MCF 10A (cell line): ENCODE measurements around the gene EHMT1. TPM values are rescaled to one million over a fixed set of nuclear protein-coding genes. Genes with fewer than 3 reads are reported as not detected.

Experiments
- BruUV-seq: library from RNA; stranded (reverse); fragments of 400-500 nt; replicated peaks from 2 replicates; lab custom pipeline; 2021; lab: Mats Ljungman, UMichigan
- CTCF ChIA-PET: fragments of 300-600 bp; sonication (Branson Sonifier 250); formaldehyde crosslinking; extraction: SDS; loops from one replicate; lab custom pipeline; 2021; ENCODE audit warnings: antibody characterized with exemption, inconsistent platforms; lab: Yijun Ruan, JAX
- POLR2A ChIA-PET: fragments of 300-600, 350-650 bp; sonication (Branson Sonifier 250); formaldehyde crosslinking; extraction: SDS; loops from one replicate; lab custom pipeline; 2020; ENCODE audit warnings: antibody characterized with exemption, inconsistent platforms; lab: Yijun Ruan, JAX
- DNase-seq: peaks from one replicate; pipeline ENCODE4 v3.0.0-alpha.2; 2018; ENCODE audit not compliant: unreplicated experiment
- H3K27ac Mint-ChIP-seq: one replicate; pipeline ENCODE4 v1.8.0; 2022; ENCODE audit warnings: mild to moderate bottlenecking, low read depth, mixed read lengths; ENCODE audit not compliant: unreplicated experiment
- H3K27me3 Mint-ChIP-seq: one replicate; pipeline ENCODE4 v1.8.0; 2022; ENCODE audit warnings: mixed read lengths; ENCODE audit not compliant: insufficient read depth, unreplicated experiment
- H3K36me3 Mint-ChIP-seq: one replicate; pipeline ENCODE4 v1.8.0; 2022; ENCODE audit warnings: mild to moderate bottlenecking, moderate library complexity, mixed read lengths; ENCODE audit not compliant: insufficient read depth, unreplicated experiment
- H3K4me1 Mint-ChIP-seq: one replicate; pipeline ENCODE4 v1.8.0; 2022; ENCODE audit warnings: mixed read lengths; ENCODE audit not compliant: insufficient read depth, unreplicated experiment
- H3K4me3 Mint-ChIP-seq: one replicate; pipeline ENCODE4 v1.8.0; 2022; ENCODE audit warnings: mild to moderate bottlenecking, moderate library complexity, mixed read lengths; ENCODE audit not compliant: unreplicated experiment
- H3K9me3 Mint-ChIP-seq: one replicate; pipeline ENCODE4 v1.8.0; 2022; ENCODE audit warnings: mixed read lengths; ENCODE audit not compliant: unreplicated experiment
- CTCF ChIP-seq: fragments of 200-600 bp; IDR thresholded peaks from one replicate; pipeline ENCODE4 v1.8.0; 2022; ENCODE audit warnings: antibody characterized with exemption, mild to moderate bottlenecking; ENCODE audit not compliant: unreplicated experiment
- intact Hi-C: fragments of 100-400 bp; cut with micrococcal nuclease; formaldehyde crosslinking; loops from 2 replicates; pipeline ENCODE4 v1.14.1; 2022
- total RNA-seq: library from RNA; stranded (reverse); gene quantifications from 2 replicates; pipeline ENCODE4 v1.2.3, GENCODE V29; 2022

EHMT1 gene
- total RNA-seq, 1 experiment from 2014 or later, result 79.7 TPM

- Mint-ChIP-seq H3K9me3 (no peaks in the 10 kb centered on the region), H3K36me3 (peaks cover 17% of the 10 kb centered on the region), H3K4me3 (peak within 1 kb of the TSS; percentile 87), H3K4me1 (peaks cover 22% of the 10 kb centered on the region), H3K27me3 (no peaks in the 10 kb centered on the region), H3K27ac (peak within 1 kb of the TSS; percentile 94)
- ChIA-PET CTCF (no interaction called here), POLR2A (interaction anchor here (0.9 to 1.4 kb wide), 6 partner anchors 14 to 53 kb away, joined by 3 to 18 read pairs (median 6); partner anchors contain the start of genes DPH7, EHMT1, MRPL41 and ZMYND19)
- intact Hi-C loops, result no loop called here
- peak; percentile 94 for DNase-seq
- no peak for TF ChIP-seq CTCF
- no TSS peak for BruUV-seq
Measured at GRCh38 chr9:137605121-137606004, 13.4 kb upstream of the EHMT1 start, which contains the start of gene ARRDC1. Gene ARRDC1, plus strand, starts transcription at chr9:137605686. Its CDS starts 32 bp downstream, at chr9:137605718.

GRCh38 chr9:137606005-137606621 lies 12.7 kb upstream of the EHMT1 start:
- no peak for DNase-seq
- CTCF ChIA-PET, result no interaction called here
- no peaks in the 10 kb centered on the region for H3K27me3 Mint-ChIP-seq
- H3K36me3 Mint-ChIP-seq, result peaks cover 23% of the 10 kb centered on the region
- H3K4me3 Mint-ChIP-seq, result peak overlapping the region; percentile 87
- POLR2A ChIA-PET, result interaction anchor here (1.1 to 2.9 kb wide), 3 partner anchors 13 to 28 kb away, joined by 3 to 21 read pairs (median 18); partner anchors contain the start of gene EHMT1
- no TSS peak for BruUV-seq
- H3K9me3 Mint-ChIP-seq, result no peaks in the 10 kb centered on the region
- H3K4me1 Mint-ChIP-seq, result peaks cover 23% of the 10 kb centered on the region
- H3K27ac Mint-ChIP-seq, result peak overlapping the region; percentile 94
- TF ChIP-seq CTCF, result no peak
- intact Hi-C loops, result no loop called here

- no peak for TF ChIP-seq CTCF
Measured at GRCh38 chr9:137606734-137607138, 12.1 kb upstream of the EHMT1 start.

More at GRCh38 chr9:137606734-137607138, 12.1 kb upstream of the EHMT1 start:
- peaks cover 29% of the 10 kb centered on the region for H3K36me3 Mint-ChIP-seq
- DNase-seq, result no peak
- BruUV-seq, result no TSS peak
- POLR2A ChIA-PET, result interaction anchor here (1.2 to 2.9 kb wide), 4 partner anchors 13 to 56 kb away, joined by 4 to 21 read pairs (median 9); partner anchors contain the start of genes EHMT1, MRPL41, PNPLA7 and ZMYND19
- peaks cover 29% of the 10 kb centered on the region for H3K4me1 Mint-ChIP-seq
- peak overlapping the region; percentile 94 for H3K27ac Mint-ChIP-seq
- intact Hi-C loops, result no loop called here
- peak overlapping the region; percentile 87 for H3K4me3 Mint-ChIP-seq
- H3K9me3 Mint-ChIP-seq, result no peaks in the 10 kb centered on the region
- CTCF ChIA-PET, result interaction anchor here (0.9 to 1.0 kb wide), 2 partner anchors 12 to 72 kb away, joined by 3 to 4 read pairs; partner anchors contain the start of gene EHMT1
- H3K27me3 Mint-ChIP-seq, result no peaks in the 10 kb centered on the region
